ENCODE data around the gene TXNDC16.

The TXNDC16 gene

DNA sequence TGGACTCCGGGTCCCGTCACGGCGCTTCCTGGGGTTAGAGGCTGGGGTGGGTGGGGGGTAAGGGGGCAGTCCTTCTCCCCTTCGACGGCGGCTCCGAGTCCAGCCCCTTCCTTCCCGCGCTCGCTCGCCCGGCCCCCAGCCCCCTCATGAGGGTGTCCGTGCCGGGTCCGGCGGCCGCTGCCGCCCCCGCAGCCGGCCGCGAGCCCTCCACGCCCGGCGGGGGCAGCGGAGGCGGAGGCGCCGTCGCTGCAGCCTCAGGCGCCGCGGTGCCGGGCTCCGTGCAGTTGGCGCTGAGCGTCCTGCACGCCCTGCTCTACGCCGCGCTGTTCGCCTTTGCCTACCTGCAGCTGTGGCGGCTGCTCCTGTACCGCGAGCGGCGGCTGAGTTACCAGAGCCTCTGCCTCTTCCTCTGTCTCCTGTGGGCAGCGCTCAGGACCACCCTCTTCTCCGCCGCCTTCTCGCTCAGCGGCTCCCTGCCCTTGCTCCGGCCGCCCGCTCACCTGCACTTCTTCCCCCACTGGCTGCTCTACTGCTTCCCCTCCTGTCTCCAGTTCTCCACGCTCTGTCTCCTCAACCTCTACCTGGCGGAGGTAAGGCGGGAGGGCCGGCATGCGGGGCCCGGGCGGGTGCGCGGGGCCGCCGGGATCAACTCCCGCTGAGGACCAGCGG is 831 bp upstream of the TXNDC16 start:
- peak overlapping the region; percentile 70 for H3K4me3 ChIP-seq
- peak; percentile 20 to 65 for DNase-seq (ENCODE audit: low spot score in 2 of 2)
- H3K4me1 ChIP-seq, result peaks cover 10% of the 10 kb centered on the region
- in situ Hi-C loops (cut with MboI; ENCODE audit: low sequenced_read_pairs), result no loop called here
- H3K27me3 ChIP-seq (ENCODE audit: low read depth), result no peaks in the 10 kb centered on the region
- no peaks in the 10 kb centered on the region for H3K9me3 ChIP-seq
- no peaks in the 10 kb centered on the region for H3K36me3 ChIP-seq (replicated peaks)

DNA sequence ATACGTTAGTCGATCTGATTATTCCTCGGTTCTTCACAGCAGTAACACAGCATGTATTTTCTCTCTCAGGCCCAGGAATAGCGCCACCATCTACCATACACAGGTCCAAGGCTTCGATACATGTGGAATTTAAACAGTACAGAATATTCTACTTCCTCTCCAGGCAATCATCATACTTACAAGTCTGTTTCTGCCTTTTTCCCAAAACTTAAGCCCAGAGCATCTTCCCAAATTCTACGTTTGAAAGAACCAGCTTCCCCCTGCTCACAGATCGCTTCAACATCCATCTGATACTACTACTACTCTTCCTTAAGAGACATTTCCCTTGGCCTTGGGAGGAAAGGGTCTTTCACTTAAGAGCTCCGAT is 626 bp downstream of the TXNDC16 start:
- no peaks in the 10 kb centered on the region for H3K27me3 ChIP-seq (ENCODE audit: low read depth)
- H3K36me3 ChIP-seq (replicated peaks), result no peaks in the 10 kb centered on the region
- no peaks in the 10 kb centered on the region for H3K9me3 ChIP-seq
- H3K4me3 ChIP-seq, result peak overlapping the region; percentile 70
- in situ Hi-C loops (cut with MboI; ENCODE audit: low sequenced_read_pairs), result no loop called here
- H3K4me1 ChIP-seq, result peaks cover 10% of the 10 kb centered on the region
- DNase-seq (ENCODE audit: low spot score in 2 of 2), result peak; percentile 32 to 55

DNA sequence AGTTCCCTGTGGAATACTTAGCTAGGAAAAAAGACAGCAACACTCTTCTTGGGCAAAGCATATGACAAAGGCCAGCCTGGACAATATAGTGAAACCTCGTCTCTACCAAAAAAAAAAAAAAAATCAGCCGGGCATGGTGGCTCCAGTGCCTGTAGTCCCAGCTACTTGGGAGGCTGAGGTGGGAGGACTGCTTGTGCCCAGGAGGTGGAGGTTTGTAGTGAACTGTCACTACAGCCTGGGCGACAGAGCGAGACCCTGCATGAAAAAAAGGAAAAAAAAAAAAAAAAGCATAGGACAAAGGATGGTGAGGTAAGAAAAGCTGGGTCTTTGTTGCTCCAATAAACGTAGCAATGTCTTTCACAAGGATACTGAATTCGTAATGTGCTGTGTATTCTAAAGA is 1.1 kb downstream of the TXNDC16 start:
- DNase-seq (ENCODE audit: low spot score in 2 of 2), result no peak
- no peaks in the 10 kb centered on the region for H3K36me3 ChIP-seq (replicated peaks)
- H3K27me3 ChIP-seq (ENCODE audit: low read depth), result no peaks in the 10 kb centered on the region
- no peaks in the 10 kb centered on the region for H3K9me3 ChIP-seq
- in situ Hi-C loops (cut with MboI; ENCODE audit: low sequenced_read_pairs), result no loop called here
- peaks cover 10% of the 10 kb centered on the region for H3K4me1 ChIP-seq
- peak overlapping the region; percentile 70 for H3K4me3 ChIP-seq

DNA sequence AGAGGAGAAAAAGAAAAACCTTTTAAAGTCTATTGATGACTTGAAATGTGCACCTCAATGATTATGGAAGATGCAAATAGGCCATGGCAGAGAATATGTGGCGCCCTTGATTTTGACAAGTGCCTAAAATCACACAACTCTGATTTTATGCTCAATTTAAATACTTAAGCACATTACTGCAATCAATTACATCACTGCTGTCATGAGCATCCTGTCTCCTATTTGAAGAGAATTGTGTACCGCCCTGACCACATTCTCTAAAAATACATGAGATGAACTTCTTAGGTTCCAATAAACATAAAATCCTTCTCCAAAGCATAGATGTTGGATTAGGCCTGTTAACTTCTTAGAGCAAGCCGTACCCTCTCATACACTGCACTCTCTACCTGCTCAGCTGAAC is 1.6 kb downstream of the TXNDC16 start:
- H3K36me3 ChIP-seq (replicated peaks), result no peaks in the 10 kb centered on the region
- peaks cover 10% of the 10 kb centered on the region for H3K4me1 ChIP-seq
- H3K4me3 ChIP-seq, result peak overlapping the region; percentile 70
- DNase-seq (ENCODE audit: low spot score in 2 of 2), result no peak
- no peaks in the 10 kb centered on the region for H3K27me3 ChIP-seq (ENCODE audit: low read depth)
- no peaks in the 10 kb centered on the region for H3K9me3 ChIP-seq
- in situ Hi-C loops (cut with MboI; ENCODE audit: low sequenced_read_pairs), result no loop called here

DNA sequence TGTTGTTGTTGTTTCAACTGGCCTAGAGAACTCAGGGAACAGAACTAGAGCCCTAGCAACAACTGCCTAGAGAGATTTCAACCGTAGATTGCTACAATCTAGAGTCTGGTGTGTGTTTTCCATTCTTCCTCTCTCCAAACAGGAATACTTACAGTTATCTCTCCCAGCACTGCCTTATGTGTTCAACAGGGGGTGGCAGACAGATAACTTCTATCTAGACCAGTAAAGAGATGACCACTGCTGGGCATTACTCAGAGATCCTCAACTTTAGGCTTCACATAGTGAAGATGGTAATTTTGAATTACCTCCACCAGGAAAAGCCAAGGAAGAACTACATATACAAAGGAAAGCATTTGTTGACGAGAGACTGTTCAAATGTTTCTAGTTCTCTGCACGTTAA is 4.8 kb downstream of the TXNDC16 start:
- DNase-seq (ENCODE audit: low spot score in 2 of 2), result no peak
- Histone ChIP-seq H3K4me3 (no peak overlapping the region), H3K4me1 (peaks cover 7% of the 10 kb centered on the region), H3K9me3 (no peaks in the 10 kb centered on the region), H3K36me3 (replicated peaks) (no peaks in the 10 kb centered on the region), H3K27me3 (ENCODE audit: low read depth) (no peaks in the 10 kb centered on the region)
- in situ Hi-C loops (cut with MboI; ENCODE audit: low sequenced_read_pairs), result no loop called here

DNA sequence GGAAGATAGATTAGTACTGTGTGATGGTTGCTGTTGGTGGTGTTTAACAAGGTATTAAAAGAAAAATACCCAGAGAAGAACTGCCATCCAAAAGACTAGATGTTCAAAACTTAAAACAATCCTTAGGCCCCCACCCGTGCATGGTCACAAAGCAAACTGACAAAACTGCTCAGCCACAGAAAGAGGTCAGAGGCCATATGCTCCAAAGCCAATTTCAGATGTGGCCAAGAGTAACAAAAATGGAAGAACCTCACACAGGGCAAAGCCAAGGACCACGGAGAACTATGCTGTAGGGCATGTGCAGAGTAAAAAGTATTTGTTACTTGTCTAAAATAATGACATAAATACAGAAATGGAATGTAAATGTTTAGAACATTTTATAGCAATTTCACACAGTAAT is 5.3 kb downstream of the TXNDC16 start:
- H3K36me3 ChIP-seq (replicated peaks), result no peaks in the 10 kb centered on the region
- DNase-seq (ENCODE audit: low spot score in 2 of 2), result no peak
- no peaks in the 10 kb centered on the region for H3K9me3 ChIP-seq
- H3K4me1 ChIP-seq, result peaks cover 7% of the 10 kb centered on the region
- no peak overlapping the region for H3K4me3 ChIP-seq
- H3K27me3 ChIP-seq (ENCODE audit: low read depth), result no peaks in the 10 kb centered on the region
- in situ Hi-C loops (cut with MboI; ENCODE audit: low sequenced_read_pairs), result no loop called here

DNA sequence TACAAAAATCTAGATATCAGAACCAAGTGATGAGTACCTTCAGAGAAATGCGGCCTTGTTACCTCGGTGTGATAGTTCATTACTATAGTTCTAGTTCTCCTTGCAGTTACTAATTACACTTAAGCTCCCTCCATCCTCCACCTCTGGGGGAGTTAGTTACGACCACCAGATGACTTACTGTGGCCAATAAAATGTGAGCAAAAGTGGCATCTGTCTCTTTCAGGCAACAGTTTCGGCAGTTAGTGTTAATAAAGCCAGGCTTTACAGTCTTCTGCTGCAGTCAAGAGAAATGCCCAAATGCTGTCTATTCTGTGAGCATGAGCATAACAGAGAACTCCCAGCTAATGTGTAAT is 6.0 kb downstream of the TXNDC16 start:
- Histone ChIP-seq H3K4me1 (peaks cover 7% of the 10 kb centered on the region), H3K9me3 (no peaks in the 10 kb centered on the region), H3K36me3 (replicated peaks) (no peaks in the 10 kb centered on the region), H3K4me3 (no peak overlapping the region), H3K27me3 (ENCODE audit: low read depth) (no peaks in the 10 kb centered on the region)
- in situ Hi-C loops (cut with MboI; ENCODE audit: low sequenced_read_pairs), result no loop called here
- no peak for DNase-seq (ENCODE audit: low spot score in 2 of 2)

DNA sequence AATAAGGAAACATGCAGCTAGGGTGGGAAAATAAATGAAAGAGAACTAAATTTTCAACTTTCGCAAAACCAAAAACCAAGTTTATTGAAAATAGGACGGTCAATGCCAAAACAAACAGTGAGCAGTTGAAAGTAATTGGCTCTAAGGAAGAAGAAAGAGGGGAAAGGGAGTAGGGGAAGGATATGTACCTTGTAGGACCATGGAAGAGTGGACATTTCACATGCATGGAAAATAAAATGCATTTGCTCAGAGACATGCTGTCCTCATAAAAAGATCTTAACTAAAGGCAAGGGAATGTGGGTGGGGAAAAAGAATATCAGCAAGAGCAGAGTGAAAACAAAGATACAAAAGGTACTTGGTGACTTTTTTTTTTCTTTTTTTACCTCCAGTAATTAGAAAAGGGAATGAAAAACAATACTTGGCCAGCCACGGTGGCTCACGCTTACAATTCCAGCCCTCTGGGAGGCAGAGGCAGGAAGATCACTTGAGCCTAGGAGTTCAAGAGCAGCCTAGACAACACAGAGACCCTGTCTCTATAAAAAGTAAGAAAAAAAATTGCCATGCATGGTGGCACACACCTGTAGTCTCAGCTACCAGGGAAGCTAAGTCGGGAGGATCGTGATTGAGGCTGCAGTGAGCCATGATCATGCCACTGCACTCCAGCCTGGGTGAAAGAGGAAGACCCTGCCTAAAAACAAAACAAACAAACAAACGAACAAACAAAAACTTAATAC is 6.6 kb downstream of the TXNDC16 start:
- DNase-seq (ENCODE audit: low spot score in 2 of 2), result no peak
- peaks cover 4% of the 10 kb centered on the region for H3K4me1 ChIP-seq
- in situ Hi-C loops (cut with MboI; ENCODE audit: low sequenced_read_pairs), result no loop called here
- no peaks in the 10 kb centered on the region for H3K9me3 ChIP-seq
- H3K27me3 ChIP-seq (ENCODE audit: low read depth), result no peaks in the 10 kb centered on the region
- H3K4me3 ChIP-seq, result no peak overlapping the region
- H3K36me3 ChIP-seq (replicated peaks), result no peaks in the 10 kb centered on the region

DNA sequence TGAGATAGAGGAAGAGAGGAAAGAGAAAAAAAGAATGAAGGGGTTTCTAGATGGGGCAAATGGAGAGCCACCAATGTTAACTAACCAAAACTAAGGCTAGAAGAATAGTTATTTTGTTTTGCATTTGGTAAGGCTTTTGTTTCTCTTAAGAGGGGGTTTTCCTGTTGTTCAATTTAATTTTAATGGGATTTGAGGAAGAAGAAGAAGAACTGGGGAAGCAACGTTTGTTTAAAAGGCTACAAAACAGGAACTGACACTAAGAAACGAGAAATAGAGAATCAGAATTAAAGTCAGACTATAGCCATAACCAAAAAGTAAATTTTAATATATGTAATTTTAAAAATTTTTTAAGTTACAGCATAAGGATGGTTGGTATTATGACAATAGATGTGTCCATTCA is 13.7 kb downstream of the TXNDC16 start:
- no peaks in the 10 kb centered on the region for H3K9me3 ChIP-seq
- H3K36me3 ChIP-seq (replicated peaks), result peaks cover 17% of the 10 kb centered on the region
- DNase-seq (ENCODE audit: low spot score in 2 of 2), result no peak
- in situ Hi-C loops (cut with MboI; ENCODE audit: low sequenced_read_pairs), result no loop called here
- no peak overlapping the region for H3K4me3 ChIP-seq
- H3K27me3 ChIP-seq (ENCODE audit: low read depth), result no peaks in the 10 kb centered on the region
- no peaks in the 10 kb centered on the region for H3K4me1 ChIP-seq

DNA sequence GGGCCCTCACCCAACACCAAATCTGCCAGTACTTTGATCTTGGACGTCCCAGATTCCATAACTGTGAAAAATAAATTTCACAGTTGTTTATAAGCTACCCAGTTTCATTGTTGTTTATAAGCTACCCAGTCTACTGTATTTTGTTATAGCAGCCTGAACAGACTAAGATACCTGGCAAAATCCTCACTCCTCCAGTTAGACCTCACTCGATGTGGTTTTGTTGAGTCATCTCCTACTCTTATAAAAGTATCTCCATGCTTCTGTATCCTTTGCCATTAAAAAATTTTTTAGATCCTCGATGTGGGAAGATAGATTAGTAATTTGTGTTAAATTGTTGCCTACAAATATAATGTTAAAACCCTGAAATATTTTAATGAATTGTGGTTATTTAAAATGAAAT is 16.0 kb downstream of the TXNDC16 start:
- in situ Hi-C loops (cut with MboI; ENCODE audit: low sequenced_read_pairs), result no loop called here
- Histone ChIP-seq H3K27me3 (ENCODE audit: low read depth) (no peaks in the 10 kb centered on the region), H3K36me3 (replicated peaks) (peaks cover 21% of the 10 kb centered on the region), H3K4me3 (no peak overlapping the region), H3K4me1 (no peaks in the 10 kb centered on the region), H3K9me3 (no peaks in the 10 kb centered on the region)
- DNase-seq (ENCODE audit: low spot score in 2 of 2), result no peak

DNA sequence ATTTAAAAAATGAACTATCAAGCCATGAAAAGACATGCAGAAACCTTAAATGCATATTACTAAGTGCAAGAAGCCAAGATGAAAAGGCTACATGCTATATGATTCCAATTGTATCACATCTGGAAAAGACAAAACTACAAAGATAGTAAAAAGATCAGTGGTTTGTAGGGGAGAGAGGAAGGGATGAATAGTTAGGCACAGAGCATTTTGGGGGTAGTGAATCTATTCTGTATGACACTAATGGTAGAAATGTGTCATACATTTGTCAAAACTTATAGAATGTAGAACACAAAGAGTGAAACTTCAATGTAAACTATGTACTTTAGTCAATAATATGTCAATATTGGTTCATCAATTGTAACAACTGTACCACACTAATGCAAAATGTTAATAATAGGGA is 20.8 kb downstream of the TXNDC16 start:
- in situ Hi-C loops (cut with MboI; ENCODE audit: low sequenced_read_pairs), result no loop called here
- no peak for DNase-seq (ENCODE audit: low spot score in 2 of 2)
- no peaks in the 10 kb centered on the region for H3K4me1 ChIP-seq
- no peak overlapping the region for H3K4me3 ChIP-seq
- no peaks in the 10 kb centered on the region for H3K9me3 ChIP-seq
- peaks cover 18% of the 10 kb centered on the region for H3K36me3 ChIP-seq (replicated peaks)
- no peaks in the 10 kb centered on the region for H3K27me3 ChIP-seq (ENCODE audit: low read depth)

DNA sequence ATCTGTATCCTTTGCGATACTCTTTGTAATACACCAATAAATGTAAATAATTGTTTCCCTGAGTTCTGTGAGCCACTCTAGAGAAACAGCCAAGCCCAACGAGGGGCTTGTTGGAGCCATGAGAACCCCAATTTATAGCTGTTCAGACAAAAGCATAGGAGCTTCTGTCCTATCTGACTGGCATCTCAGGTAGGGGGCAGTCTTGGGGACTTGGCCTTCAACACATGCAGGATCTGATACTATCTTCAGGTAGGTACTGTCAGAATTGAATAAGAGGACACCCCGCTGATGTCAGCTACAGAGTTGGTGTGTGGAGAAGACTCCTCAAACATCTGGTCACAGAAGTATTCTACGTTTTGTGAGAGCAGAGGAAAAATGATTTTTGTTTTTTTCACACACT is 25.3 kb downstream of the TXNDC16 start:
- in situ Hi-C loops (cut with MboI; ENCODE audit: low sequenced_read_pairs), result no loop called here
- DNase-seq (ENCODE audit: low spot score in 2 of 2), result no peak

DNA sequence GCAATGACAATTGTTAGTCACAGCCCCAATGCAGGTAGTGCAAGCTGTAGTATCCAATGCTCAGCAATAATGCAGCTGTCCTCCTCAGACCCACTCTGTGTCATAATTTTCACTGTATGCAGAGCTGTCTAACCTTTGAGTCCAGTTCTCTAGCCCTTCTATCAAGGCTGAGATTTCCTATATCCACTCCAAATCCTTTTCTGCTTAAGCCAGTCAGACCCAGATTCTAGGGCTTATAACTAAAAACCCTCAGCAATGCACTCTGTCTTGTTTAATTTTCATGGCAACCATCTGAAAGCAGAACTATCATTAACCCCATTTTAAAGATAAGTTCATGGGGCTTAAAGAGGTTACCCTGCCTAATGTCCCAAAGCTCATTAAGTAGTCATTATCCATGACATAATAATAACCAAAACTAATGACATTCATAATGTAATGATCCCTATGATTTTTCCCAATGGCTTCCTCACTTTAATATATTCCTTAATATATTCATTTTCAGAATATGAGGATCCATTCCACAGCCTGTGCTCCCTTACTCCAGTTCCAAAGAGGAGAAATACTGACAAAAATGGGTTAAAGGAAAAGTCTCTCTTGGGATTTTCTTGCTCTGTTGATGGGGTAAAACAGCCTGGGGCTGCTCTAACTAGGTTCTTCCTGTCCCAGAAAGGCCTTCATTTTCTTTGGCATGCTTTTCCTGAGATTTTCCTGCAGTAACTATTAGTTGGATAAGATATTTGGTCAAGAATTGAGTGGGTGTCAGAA is 29.5 kb downstream of the TXNDC16 start:
- in situ Hi-C loops (cut with MboI; ENCODE audit: low sequenced_read_pairs), result no loop called here
- H3K9me3 ChIP-seq, result no peaks in the 10 kb centered on the region
- no peak for DNase-seq (ENCODE audit: low spot score in 2 of 2)
- no peaks in the 10 kb centered on the region for H3K36me3 ChIP-seq (replicated peaks)
- no peaks in the 10 kb centered on the region for H3K27me3 ChIP-seq (ENCODE audit: low read depth)
- no peaks in the 10 kb centered on the region for H3K4me1 ChIP-seq
- H3K4me3 ChIP-seq, result no peak overlapping the region

More for the DNA sequence above, 25.3 kb downstream of the TXNDC16 start:
- H3K36me3 ChIP-seq (replicated peaks), result no peaks in the 10 kb centered on the region
- H3K4me3 ChIP-seq, result no peak overlapping the region
- no peaks in the 10 kb centered on the region for H3K27me3 ChIP-seq (ENCODE audit: low read depth)
- H3K4me1 ChIP-seq, result no peaks in the 10 kb centered on the region
- H3K9me3 ChIP-seq, result no peaks in the 10 kb centered on the region

DNA sequence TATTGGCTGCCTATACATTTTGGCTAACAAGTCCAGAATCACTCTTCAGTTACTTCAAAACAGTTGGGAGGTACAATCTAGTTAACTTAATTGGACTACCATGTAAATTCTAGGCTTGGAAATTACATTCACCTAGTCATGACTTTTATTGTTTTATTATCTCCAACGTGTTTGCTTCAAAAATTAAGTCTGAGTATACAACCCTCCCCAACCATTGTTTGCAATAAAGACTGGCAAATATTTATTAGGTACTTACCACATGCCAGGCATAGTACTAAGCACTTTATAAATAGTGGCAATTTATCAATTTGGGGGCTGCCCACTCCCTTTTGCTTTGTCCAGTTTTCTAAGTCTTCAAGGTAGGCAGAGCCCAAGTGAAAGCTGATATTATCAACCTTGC is 30.3 kb downstream of the TXNDC16 start:
- no peaks in the 10 kb centered on the region for H3K27me3 ChIP-seq (ENCODE audit: low read depth)
- no peaks in the 10 kb centered on the region for H3K4me1 ChIP-seq
- in situ Hi-C loops (cut with MboI; ENCODE audit: low sequenced_read_pairs), result no loop called here
- no peak overlapping the region for H3K4me3 ChIP-seq
- H3K36me3 ChIP-seq (replicated peaks), result no peaks in the 10 kb centered on the region
- no peaks in the 10 kb centered on the region for H3K9me3 ChIP-seq
- DNase-seq (ENCODE audit: low spot score in 2 of 2), result no peak
